Measurements from ENCODE around the gene SPARCL1. TPM values are rescaled to one million over a fixed set of nuclear protein-coding genes. Genes with fewer than 3 reads are reported as not detected.
"Not testable (repeated sequence)": the region's sequence is repeated elsewhere in the genome, so short reads cannot be mapped to it uniquely, and the experiment has no call there.

SPARCL1 gene
- total RNA-seq, 2 donors from 2014 or later, result 18.4 to 84.0 TPM

DNA sequence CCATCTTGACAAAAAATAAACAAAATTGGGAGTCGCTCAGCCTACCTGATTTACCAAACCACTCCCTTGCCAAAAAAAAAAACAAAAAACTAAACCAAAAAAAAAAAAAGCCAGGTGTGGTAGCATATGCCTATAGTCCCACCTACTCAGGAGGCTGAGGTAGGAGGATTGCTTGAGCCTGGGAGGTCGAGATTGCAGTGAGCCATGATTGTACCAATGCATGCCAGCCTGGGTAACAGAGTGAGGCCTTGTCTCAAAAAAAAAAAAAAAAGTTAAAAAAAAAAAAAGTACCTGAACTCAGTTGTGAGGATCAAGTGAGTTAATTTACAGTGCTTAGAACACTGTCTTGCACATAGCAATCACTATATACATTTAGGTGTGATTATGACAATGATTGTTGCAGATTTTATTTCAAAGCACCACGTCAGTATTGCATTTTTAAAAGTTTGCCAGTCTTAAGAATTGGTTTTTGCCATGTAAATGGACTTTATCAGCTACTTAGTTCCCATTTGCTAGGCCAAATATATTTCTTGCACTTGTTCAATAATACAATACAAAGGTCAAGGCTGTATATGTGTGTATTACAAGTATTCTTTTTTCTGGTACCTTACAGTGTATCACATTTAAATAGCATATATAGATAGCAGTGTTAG lies 102.2 kb downstream of the SPARCL1 start:
- no peak for DNase-seq
- intact Hi-C loops (cut with DNase I), result no loop called here
- Histone ChIP-seq H3K4me3 (no peak overlapping the region), H3K9ac (ENCODE audit: low read depth in 2 of 2, low read length in 2 of 2) (no peak overlapping the region), H3K36me3 (no peaks in the 10 kb centered on the region), H3K4me1 (peaks cover 5% of the 10 kb centered on the region), H3K9me3 (no peaks in the 10 kb centered on the region), H3K27me3 (no peaks in the 10 kb centered on the region), H3K27ac (no peak overlapping the region)
- TF ChIP-seq, protein P1, sequence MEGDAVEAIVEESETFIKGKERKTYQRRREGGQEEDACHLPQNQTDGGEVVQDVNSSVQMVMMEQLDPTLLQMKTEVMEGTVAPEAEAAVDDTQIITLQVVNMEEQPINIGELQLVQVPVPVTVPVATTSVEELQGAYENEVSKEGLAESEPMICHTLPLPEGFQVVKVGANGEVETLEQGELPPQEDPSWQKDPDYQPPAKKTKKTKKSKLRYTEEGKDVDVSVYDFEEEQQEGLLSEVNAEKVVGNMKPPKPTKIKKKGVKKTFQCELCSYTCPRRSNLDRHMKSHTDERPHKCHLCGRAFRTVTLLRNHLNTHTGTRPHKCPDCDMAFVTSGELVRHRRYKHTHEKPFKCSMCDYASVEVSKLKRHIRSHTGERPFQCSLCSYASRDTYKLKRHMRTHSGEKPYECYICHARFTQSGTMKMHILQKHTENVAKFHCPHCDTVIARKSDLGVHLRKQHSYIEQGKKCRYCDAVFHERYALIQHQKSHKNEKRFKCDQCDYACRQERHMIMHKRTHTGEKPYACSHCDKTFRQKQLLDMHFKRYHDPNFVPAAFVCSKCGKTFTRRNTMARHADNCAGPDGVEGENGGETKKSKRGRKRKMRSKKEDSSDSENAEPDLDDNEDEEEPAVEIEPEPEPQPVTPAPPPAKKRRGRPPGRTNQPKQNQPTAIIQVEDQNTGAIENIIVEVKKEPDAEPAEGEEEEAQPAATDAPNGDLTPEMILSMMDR (IDR thresholded peaks at IDR 0.05), result no peak

DNA sequence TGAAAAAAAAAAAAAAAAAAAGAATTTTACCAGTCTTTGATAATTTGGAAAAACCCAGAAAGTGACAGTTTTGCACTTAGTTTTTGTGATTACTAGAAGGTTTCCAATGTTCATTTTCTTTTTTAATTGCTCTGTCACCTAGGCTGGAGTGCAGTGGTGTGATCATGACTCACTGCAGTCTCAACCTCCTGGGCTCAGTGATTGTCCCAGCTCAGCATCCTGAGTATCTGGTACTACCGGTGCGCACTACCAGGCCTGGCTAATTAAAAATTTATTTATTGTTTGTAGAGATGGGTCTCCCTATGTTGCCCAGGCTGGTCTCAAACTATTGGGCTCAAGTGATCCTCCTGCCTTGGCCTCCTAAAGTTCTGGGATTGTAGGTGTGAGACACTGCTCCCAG lies 103.5 kb downstream of the SPARCL1 start:
- intact Hi-C loops (cut with DNase I), result no loop called here
- Histone ChIP-seq H3K27ac (no peak overlapping the region), H3K9me3 (no peaks in the 10 kb centered on the region), H3K36me3 (no peaks in the 10 kb centered on the region), H3K4me1 (peaks cover 5% of the 10 kb centered on the region), H3K27me3 (no peaks in the 10 kb centered on the region), H3K9ac (ENCODE audit: low read depth in 2 of 2, low read length in 2 of 2) (no peak overlapping the region), H3K4me3 (no peak overlapping the region)
- DNase-seq, result no peak
- TF ChIP-seq, protein P1 (IDR thresholded peaks at IDR 0.05), result no peak

DNA sequence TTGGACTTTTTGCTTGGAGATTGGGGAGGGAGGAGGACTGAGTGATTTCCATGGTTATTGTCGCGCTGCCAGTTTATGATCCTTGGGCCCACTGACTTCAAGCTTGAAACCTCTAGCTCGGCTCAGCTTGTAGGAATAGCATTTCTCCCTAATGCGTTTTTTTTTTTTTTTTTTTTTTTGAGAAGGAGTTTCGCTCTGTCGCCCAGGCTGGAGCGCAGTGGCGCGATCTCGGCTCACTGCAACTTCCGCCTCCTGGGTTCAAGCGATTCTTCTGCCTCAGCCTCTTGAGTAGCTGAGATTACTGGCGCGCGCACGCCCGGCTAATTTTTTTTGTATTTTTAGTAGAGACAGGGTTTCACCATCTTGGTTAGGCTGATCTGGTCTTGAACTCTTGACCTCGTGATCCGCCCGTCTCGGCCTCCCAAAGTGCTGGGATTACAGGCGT lies 105.1 kb downstream of the SPARCL1 start:
- H3K4me3 ChIP-seq; H3K9ac ChIP-seq (ENCODE audit: low read depth in 2 of 2, low read length in 2 of 2); H3K4me1 ChIP-seq; H3K27ac ChIP-seq; H3K27me3 ChIP-seq; DNase-seq; H3K36me3 ChIP-seq; intact Hi-C loops (cut with DNase I); H3K9me3 ChIP-seq: not testable (repeated sequence)

Other genes with a start within 250 kb of the SPARCL1 start
- gene HSD17B13, start 206.5 kb downstream of the SPARCL1 start, total RNA-seq, result 1 to 10 TPM in 1 of 2 donors, under 1 TPM in 1; 0.77 to 1.1 TPM
- 100 to 1,000 TPM; 138 to 219 TPM for gene HSD17B11, start 138.2 kb downstream of the SPARCL1 start, total RNA-seq
- gene NUDT9, start 106.8 kb downstream of the SPARCL1 start, total RNA-seq, result 10 to 100 TPM; 31.4 to 52.0 TPM
- not detected for gene DSPP, start 79.2 kb upstream of the SPARCL1 start, total RNA-seq
- not detected for gene DMP1, start 120.9 kb upstream of the SPARCL1 start, total RNA-seq

All from colonic mucosa (tissue), 4 donors.